ENCODE results near the gene SCLT1. TPM values are rescaled to one million over a fixed set of nuclear protein-coding genes. Genes with fewer than 3 reads are reported as not detected.

The SCLT1 gene
- total and polyA plus RNA-seq, 2 of the 8 experiments (the other 6 are each of a cell fraction or from before 2014, with no cell fraction given), result 4.8 to 13.1 TPM

DNA sequence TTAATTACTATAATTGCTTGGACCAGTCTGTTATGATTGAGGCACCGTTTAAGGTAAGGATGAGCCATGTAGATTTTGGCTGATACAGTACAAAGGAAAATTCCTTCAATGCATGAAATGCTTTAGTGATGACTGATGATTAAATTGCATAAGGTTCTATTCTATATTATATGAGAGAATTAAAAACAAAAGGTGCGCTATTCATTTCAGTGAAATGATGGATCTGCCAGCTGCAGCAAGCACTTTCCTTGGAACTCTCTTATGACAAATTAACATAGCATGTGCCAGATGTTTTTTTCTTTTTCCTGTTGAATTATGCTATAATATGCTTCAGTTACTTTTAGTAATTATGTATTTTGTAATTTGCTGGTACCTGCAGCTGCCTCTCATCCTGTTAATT lies 185.4 kb downstream of the SCLT1 start:
- Histone ChIP-seq H2BK15ac (ENCODE audit: low read length) (no peak overlapping the region), H2AFZ (ENCODE audit: low read length) (no peak overlapping the region), H3K9me3 (ENCODE audit: insufficient read depth in 2 of 2, low read depth in 1 of 2, low read length in 1 of 2) (no peaks in the 10 kb centered on the region), H2BK5ac (ENCODE audit: low read depth, low read length) (no peak overlapping the region), H3K23me2 (ENCODE audit: low read depth, low read length) (no peaks in the 10 kb centered on the region), H4K20me1 (replicated peaks in 1 of 2; ENCODE audit: control insufficient read depth in 1 of 2, insufficient read depth in 2 of 2, low read length in 2 of 2) (no peaks in the 10 kb centered on the region), H3K4ac (replicated peaks; ENCODE audit: insufficient read length, low read depth, low read length) (no peak overlapping the region), H3K23ac (ENCODE audit: insufficient read length) (no peak overlapping the region), H3K27me3 (replicated peaks in 1 of 4; ENCODE audit: control insufficient read depth in 3 of 4, extremely low read depth in 1 of 4, insufficient read depth in 3 of 4, low read length in 3 of 4) (no peaks in the 10 kb centered on the region), H2AK5ac (ENCODE audit: low read depth, low read length) (no peak overlapping the region), H3K4me2 (ENCODE audit: insufficient read depth in 1 of 2, low read depth in 2 of 2, low read length in 2 of 2) (no peak overlapping the region), H2BK20ac (ENCODE audit: low read length) (no peak overlapping the region), H4K5ac (ENCODE audit: insufficient read length, low read depth, low read length) (no peak overlapping the region), H3K4me3 (ENCODE audit: extremely low read depth in 1 of 4, insufficient read depth in 2 of 4, low read depth in 3 of 4, low read length in 4 of 4) (no peak overlapping the region), H4K91ac (replicated peaks; ENCODE audit: insufficient read length, low read length) (no peak overlapping the region), H4K8ac (ENCODE audit: extremely low read depth, insufficient read depth, low read length) (no peak overlapping the region), H3K56ac (replicated peaks; ENCODE audit: insufficient read length, low read depth, low read length) (no peak overlapping the region), H3K79me1 (ENCODE audit: low read depth, low read length) (no peaks in the 10 kb centered on the region), H3K14ac (ENCODE audit: insufficient read length) (no peak overlapping the region), H2BK12ac (ENCODE audit: low read depth, low read length) (no peak overlapping the region), H3K79me2 (ENCODE audit: control insufficient read depth in 1 of 2, insufficient read depth in 2 of 2, low read length in 2 of 2) (no peaks in the 10 kb centered on the region), H3K27ac (ENCODE audit: low read depth, low read length) (no peak overlapping the region), H3K4me1 (replicated peaks in 1 of 4; ENCODE audit: control insufficient read depth in 3 of 4, insufficient read depth in 4 of 4, low read length in 3 of 4) (no peaks in the 10 kb centered on the region), H3K9ac (replicated peaks in 1 of 4; ENCODE audit: extremely low read depth in 1 of 4, low read depth in 3 of 4, low read length in 3 of 4) (no peak overlapping the region), H3K36me3 (ENCODE audit: control insufficient read depth in 2 of 4, insufficient read depth in 4 of 4, low read length in 3 of 4) (no peaks in the 10 kb centered on the region), H3K18ac (ENCODE audit: extremely low read depth, low read length) (no peak overlapping the region), H2BK120ac (replicated peaks; ENCODE audit: low read depth, low read length) (no peak overlapping the region)
- ChIA-PET CTCF (ENCODE audit: partially characterized antibody) (no interaction called here), POLR2A (ENCODE audit: partially characterized antibody) (no interaction called here)
- FAIRE-seq (no peak), DNase-seq (ENCODE audit: low read depth in 1 of 2, low spot score in 2 of 2) (no peak)
- WGBS, 2 experiments (ENCODE audit: extremely low coverage in 1 of 2, insufficient coverage in 1 of 2, insufficient read length in 1 of 2, insufficient replicate concordance in 2 of 2, low coverage in 1 of 2, low lambda C conversion rate in 2 of 2, missing lambda C conversion rate in 1 of 2), result 88% methylated on average over 2 of the region's 2 CpGs; no CpG with 5 or more reads in 1 of the 2 experiments
- TF ChIP-seq TBP (IDR thresholded peaks at IDR 0.05; ENCODE audit: low read depth, low read length), result no peak
- no peak for TF ChIP-seq YY1 (IDR thresholded peaks at IDR 0.05; ENCODE audit: low read depth, low read length)
- TF ChIP-seq, protein P1, sequence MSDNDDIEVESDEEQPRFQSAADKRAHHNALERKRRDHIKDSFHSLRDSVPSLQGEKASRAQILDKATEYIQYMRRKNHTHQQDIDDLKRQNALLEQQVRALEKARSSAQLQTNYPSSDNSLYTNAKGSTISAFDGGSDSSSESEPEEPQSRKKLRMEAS (IDR thresholded peaks at IDR 0.05), result no peak
- TF ChIP-seq CHD2 (IDR thresholded peaks at IDR 0.05; ENCODE audit: low read length), result no peak
- no peak for TF ChIP-seq KDM5A (IDR thresholded peaks at IDR 0.05; ENCODE audit: low read length)
- TF ChIP-seq, protein P2, sequence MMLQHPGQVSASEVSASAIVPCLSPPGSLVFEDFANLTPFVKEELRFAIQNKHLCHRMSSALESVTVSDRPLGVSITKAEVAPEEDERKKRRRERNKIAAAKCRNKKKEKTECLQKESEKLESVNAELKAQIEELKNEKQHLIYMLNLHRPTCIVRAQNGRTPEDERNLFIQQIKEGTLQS (IDR thresholded peaks at IDR 0.05; ENCODE audit: insufficient read depth, low read depth, low read length), result no peak
- no peak for TF ChIP-seq SRF (IDR thresholded peaks at IDR 0.05; ENCODE audit: low read depth, low read length)
- no peak for TF ChIP-seq JUN (IDR thresholded peaks at IDR 0.05; ENCODE audit: low read depth, low read length)
- TF ChIP-seq PHF8 (conservative IDR thresholded peaks at IDR 0.05; ENCODE audit: low read depth, low read length), result no peak
- no peak for TF ChIP-seq JUND (IDR thresholded peaks at IDR 0.05; ENCODE audit: low read length)

Measured in H1 (cell line).